Activated naive CD8-positive, alpha-beta T cell (primary cell): ENCODE results near the gene PRR12.
A peak's percentile ranks its signal among the peaks of the same experiment; 100 is the strongest.

Experiments used
- H3K27ac Mint-ChIP-seq: one replicate; pipeline ENCODE4 v1.8.0; 2021; ENCODE audit warnings: mixed read lengths
- H3K27me3 Mint-ChIP-seq: one replicate; pipeline ENCODE4 v1.8.0; 2021; ENCODE audit warnings: mixed read lengths
- H3K36me3 Mint-ChIP-seq: one replicate; pipeline ENCODE4 v1.8.0; 2021; ENCODE audit warnings: mixed read lengths
- H3K4me1 Mint-ChIP-seq: one replicate; pipeline ENCODE4 v1.8.0; 2021; ENCODE audit warnings: low read depth, mixed read lengths
- H3K4me3 Mint-ChIP-seq: one replicate; pipeline ENCODE4 v1.8.0; 2021; ENCODE audit warnings: mild to moderate bottlenecking, mixed read lengths
- H3K9me3 Mint-ChIP-seq: one replicate; pipeline ENCODE4 v1.8.0; 2021; ENCODE audit warnings: low read depth, mixed read lengths

PRR12 gene

GRCh38 chr19:49574206-49574755 lies 16.7 kb upstream of the PRR12 start:
- Mint-ChIP-seq H3K27ac (peak overlapping the region; percentile 5), H3K36me3 (peaks cover 2% of the 10 kb centered on the region), H3K4me1 (peaks cover 36% of the 10 kb centered on the region), H3K9me3 (no peaks in the 10 kb centered on the region), H3K27me3 (no peaks in the 10 kb centered on the region), H3K4me3 (no peak overlapping the region)

DNA sequence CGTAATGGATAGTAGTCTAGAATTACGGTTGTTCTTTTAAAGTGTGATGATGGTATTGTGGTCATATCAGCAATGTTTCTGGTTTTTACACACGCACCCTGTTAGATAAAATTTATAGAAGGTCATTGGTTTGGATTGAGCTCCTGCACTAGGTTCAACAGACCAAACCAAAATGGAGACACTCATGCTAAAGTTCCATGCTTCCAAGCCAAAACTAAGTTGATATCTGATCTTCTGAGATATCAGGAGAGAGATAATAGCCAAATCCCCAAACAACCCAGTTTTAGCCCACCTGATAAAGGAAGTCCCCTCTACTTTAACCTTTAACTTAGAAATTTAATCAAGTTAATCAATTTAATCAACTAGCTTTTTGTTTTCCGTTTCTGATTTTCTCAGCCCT lies 11.8 kb upstream of the PRR12 start:
- Mint-ChIP-seq H3K4me1 (peaks cover 31% of the 10 kb centered on the region), H3K9me3 (no peaks in the 10 kb centered on the region), H3K4me3 (peak overlapping the region; percentile 93), H3K36me3 (peaks cover 2% of the 10 kb centered on the region), H3K27ac (peak overlapping the region; percentile 90), H3K27me3 (no peaks in the 10 kb centered on the region)

- peak overlapping the region; percentile 93 for H3K4me3 Mint-ChIP-seq
- peak overlapping the region; percentile 90 for H3K27ac Mint-ChIP-seq
- no peaks in the 10 kb centered on the region for H3K27me3 Mint-ChIP-seq
- peaks cover 2% of the 10 kb centered on the region for H3K36me3 Mint-ChIP-seq
- H3K4me1 Mint-ChIP-seq = peaks cover 30% of the 10 kb centered on the region
- H3K9me3 Mint-ChIP-seq = no peaks in the 10 kb centered on the region
These were observed 11.1 kb upstream of the PRR12 start for GRCh38 chr19:49579947-49580263.

- Mint-ChIP-seq H3K27me3 (no peaks in the 10 kb centered on the region), H3K27ac (peak within 1 kb of the TSS; percentile 90), H3K9me3 (no peaks in the 10 kb centered on the region), H3K4me3 (peak within 1 kb of the TSS; percentile 93), H3K36me3 (peaks cover 2% of the 10 kb centered on the region), H3K4me1 (peaks cover 30% of the 10 kb centered on the region)
These were observed 10.5 kb upstream of the PRR12 start, which contains the start of gene NOSIP for GRCh38 chr19:49580264-49581006. Gene NOSIP (minus strand): TSS chr19:49580556. CDS start chr19:49560691, 19,865 bp downstream.

GRCh38 chr19:49581007-49581508 lies 9.9 kb upstream of the PRR12 start, which contains the start of gene PRRG2:
Gene PRRG2 (plus strand): TSS chr19:49581316. CDS start chr19:49583220, 1,904 bp downstream.
- Mint-ChIP-seq H3K27me3 (no peaks in the 10 kb centered on the region), H3K27ac (peak within 1 kb of the TSS; percentile 90), H3K4me3 (peak within 1 kb of the TSS; percentile 93), H3K36me3 (peaks cover 2% of the 10 kb centered on the region), H3K9me3 (no peaks in the 10 kb centered on the region), H3K4me1 (peaks cover 30% of the 10 kb centered on the region)

DNA sequence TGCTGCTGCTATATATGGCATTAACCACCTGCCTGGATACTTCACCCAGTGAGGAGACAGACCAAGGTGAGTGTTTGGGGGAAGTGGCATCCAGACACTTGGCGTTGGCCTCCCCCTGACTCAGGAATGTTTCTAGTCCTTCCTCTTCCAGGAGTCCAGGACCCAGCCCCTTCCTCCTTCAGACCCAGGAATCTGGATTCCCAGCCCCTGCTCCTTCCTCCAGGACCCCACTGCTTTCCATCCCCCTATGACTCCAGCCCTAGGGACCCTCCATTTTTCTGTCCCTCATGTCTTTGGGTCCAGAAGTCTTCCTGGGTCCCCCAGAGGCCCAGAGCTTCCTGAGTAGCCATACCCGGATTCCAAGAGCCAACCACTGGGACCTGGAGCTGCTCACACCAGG lies 7.7 kb upstream of the PRR12 start:
- no peak overlapping the region for H3K4me3 Mint-ChIP-seq
- H3K27ac Mint-ChIP-seq = no peak overlapping the region
- no peaks in the 10 kb centered on the region for H3K36me3 Mint-ChIP-seq
- no peaks in the 10 kb centered on the region for H3K27me3 Mint-ChIP-seq
- H3K4me1 Mint-ChIP-seq = peaks cover 20% of the 10 kb centered on the region
- no peaks in the 10 kb centered on the region for H3K9me3 Mint-ChIP-seq

- Mint-ChIP-seq H3K27me3 (no peaks in the 10 kb centered on the region), H3K4me1 (peaks cover 17% of the 10 kb centered on the region), H3K27ac (no peak overlapping the region), H3K9me3 (no peaks in the 10 kb centered on the region), H3K36me3 (no peaks in the 10 kb centered on the region), H3K4me3 (no peak overlapping the region)
These were observed 6.0 kb upstream of the PRR12 start for GRCh38 chr19:49585023-49585422.

- H3K4me3 Mint-ChIP-seq = no peak overlapping the region
- peaks cover 13% of the 10 kb centered on the region for H3K4me1 Mint-ChIP-seq
- no peaks in the 10 kb centered on the region for H3K27me3 Mint-ChIP-seq
- H3K27ac Mint-ChIP-seq = no peak overlapping the region
- no peaks in the 10 kb centered on the region for H3K9me3 Mint-ChIP-seq
- no peaks in the 10 kb centered on the region for H3K36me3 Mint-ChIP-seq
These were observed 3.8 kb upstream of the PRR12 start for GRCh38 chr19:49587227-49587626.

DNA sequence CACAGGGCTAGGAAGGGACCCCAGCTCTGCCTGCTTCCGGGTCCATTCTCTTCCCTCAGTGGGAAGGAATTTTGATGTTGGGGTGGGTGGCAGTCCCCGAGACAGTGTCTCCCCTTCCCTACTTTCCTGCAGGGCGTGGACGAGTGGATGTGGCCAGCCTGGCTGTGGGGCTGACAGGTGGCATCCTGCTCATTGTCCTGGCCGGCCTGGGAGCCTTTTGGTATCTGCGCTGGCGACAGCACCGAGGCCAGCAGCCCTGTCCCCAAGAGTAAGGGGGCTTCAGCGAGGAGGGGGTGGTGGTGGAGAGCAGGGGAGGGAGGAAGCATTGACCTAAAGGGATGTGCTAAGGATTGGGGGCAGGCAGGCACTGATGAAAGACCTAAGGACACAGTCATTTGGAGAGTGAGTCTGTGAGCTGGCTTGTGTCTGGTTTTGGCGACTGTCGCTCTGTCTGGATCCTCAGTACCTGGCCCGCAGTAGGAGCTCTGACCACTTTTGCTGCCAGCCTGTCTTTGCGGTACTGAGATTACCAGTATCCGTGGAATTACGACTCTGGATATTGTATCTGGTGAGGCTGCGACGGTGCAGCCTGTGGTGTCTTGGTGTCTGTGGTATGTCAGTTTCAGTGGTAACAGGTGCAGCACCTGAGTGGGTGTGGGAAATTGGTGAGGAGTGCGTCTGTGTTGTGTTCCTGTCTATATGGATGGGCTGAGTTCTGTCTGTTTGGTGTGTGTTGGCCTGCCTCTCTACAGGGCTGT lies 2.4 kb upstream of the PRR12 start:
- Mint-ChIP-seq H3K27ac (peak overlapping the region; percentile 4), H3K4me1 (peaks cover 23% of the 10 kb centered on the region), H3K4me3 (no peak overlapping the region), H3K9me3 (no peaks in the 10 kb centered on the region), H3K27me3 (no peaks in the 10 kb centered on the region), H3K36me3 (no peaks in the 10 kb centered on the region)

DNA sequence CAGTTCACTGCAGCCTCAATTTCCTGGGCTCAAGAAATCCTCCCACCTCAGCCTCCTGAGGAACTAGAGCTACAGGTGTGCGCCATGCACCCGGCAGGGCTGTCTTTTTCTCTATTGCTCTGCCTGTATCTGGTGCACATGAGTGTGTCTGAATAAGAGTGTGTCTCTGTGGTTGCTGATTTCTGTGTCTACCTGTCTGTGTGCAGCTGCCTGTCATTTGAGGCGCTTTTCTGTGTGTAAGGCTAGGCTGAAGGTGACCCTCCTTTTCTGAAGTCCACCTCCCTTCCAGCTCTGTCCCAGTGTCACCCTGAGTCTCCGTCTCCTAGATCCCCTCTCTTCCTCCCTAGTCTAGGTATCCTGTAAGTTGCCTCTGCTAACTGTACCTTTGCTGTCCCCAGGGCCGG lies 1.5 kb upstream of the PRR12 start:
- Mint-ChIP-seq H3K4me3 (no peak overlapping the region), H3K9me3 (no peaks in the 10 kb centered on the region), H3K36me3 (peaks cover 4% of the 10 kb centered on the region), H3K4me1 (peaks cover 30% of the 10 kb centered on the region), H3K27ac (peak overlapping the region; percentile 80), H3K27me3 (no peaks in the 10 kb centered on the region)

DNA sequence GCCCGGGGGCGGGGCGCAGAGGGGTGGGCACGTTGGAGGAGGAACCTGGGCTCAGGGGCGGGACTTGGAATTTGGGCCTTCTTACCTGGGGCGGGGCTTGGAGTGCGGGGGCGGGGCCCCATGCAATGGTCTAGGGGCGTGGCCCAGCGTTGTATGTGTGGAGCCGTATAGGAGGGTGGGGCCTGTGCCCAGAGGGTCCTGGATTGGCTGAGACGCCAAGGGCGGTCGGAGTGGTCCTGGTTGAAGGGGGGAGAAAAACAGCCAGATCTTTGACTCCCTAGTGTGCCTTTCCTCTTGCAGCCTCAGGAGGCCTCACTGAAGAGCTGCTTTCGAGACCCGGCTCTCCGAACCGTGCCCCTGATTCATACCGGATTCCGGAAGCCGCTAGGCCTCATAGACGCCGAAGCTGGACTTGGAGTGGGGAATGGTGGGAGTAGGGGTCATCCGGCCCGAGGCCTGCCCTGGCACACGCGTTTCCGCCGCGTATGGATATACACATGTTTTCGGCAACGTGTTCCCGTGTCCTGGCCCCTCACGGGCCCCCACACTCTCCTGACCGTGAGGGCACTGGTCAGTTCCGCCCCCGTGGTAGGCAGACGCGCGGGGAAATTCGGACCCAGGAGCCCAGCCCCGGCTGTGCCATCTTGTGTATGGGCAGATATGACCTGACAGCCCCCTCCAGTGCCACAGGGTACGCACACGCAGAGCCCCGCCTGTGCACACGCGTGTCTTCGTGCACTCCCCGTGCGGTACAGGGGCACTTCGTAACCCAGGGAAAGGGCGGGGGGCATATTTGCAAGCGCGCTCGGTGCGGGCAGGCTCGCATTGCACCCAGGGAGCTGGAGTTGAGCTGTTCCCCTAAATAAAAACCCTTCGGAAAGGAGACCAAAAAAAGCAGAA lies 661 bp upstream of the PRR12 start:
- Mint-ChIP-seq H3K27me3 (no peaks in the 10 kb centered on the region), H3K4me1 (peaks cover 30% of the 10 kb centered on the region), H3K36me3 (peaks cover 4% of the 10 kb centered on the region), H3K9me3 (no peaks in the 10 kb centered on the region), H3K27ac (peak overlapping the region; percentile 92), H3K4me3 (peak overlapping the region; percentile 88)

DNA sequence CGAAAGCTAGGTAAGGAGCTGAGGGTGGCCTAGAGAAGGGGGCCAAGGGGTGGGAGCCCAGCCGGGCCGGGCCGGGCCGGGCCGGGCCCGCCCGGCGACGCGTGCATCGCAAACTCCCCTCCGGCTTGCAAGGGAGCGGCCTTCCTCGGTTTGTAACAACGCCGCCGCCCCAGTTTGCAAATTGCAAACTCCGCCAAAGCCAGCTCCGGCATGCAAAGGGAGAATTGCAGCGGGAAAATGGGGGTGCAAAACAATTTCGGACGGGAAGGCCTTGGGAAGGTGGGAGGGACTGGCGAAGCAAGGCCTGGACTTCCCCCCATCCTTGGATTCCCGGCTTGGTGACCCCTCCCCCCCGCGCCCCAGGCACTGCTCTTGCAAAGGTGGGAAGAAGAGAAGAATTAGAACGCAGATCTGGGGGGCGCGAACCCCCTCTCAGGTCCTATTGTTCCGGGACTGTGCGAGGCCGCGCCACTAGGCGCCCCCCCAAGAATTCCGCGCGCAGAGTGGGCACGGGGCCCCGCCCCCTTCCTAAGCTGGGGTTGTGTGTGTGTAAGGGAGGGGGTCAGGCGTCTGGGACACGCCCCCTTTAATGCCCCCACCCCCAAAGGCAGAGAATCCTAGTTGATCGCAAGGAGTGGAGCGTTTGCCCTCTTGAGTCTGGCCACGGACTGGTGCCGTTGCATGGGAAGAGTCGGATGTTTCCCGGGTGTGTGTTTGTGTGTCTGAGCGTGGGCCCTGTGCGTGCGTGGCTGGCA lies 926 bp downstream of the PRR12 start:
- no peaks in the 10 kb centered on the region for H3K27me3 Mint-ChIP-seq
- H3K4me1 Mint-ChIP-seq = peaks cover 30% of the 10 kb centered on the region
- peak overlapping the region; percentile 83 for H3K27ac Mint-ChIP-seq
- no peaks in the 10 kb centered on the region for H3K9me3 Mint-ChIP-seq
- peaks cover 4% of the 10 kb centered on the region for H3K36me3 Mint-ChIP-seq
- H3K4me3 Mint-ChIP-seq = peak overlapping the region; percentile 88

GRCh38 chr19:49592486-49593232 lies 1.7 kb downstream of the PRR12 start:
- peaks cover 30% of the 10 kb centered on the region for H3K4me1 Mint-ChIP-seq
- H3K36me3 Mint-ChIP-seq = peaks cover 4% of the 10 kb centered on the region
- H3K9me3 Mint-ChIP-seq = no peaks in the 10 kb centered on the region
- no peaks in the 10 kb centered on the region for H3K27me3 Mint-ChIP-seq
- peak overlapping the region; percentile 88 for H3K4me3 Mint-ChIP-seq
- peak overlapping the region; percentile 83 for H3K27ac Mint-ChIP-seq
